GM19025 (cell line): Measurements from ENCODE around the gene MDM4.
"Not testable (repeated sequence)": the region's sequence is repeated elsewhere in the genome, so short reads cannot be mapped to it uniquely, and the experiment has no call there.

Experiments used
- ATAC-seq: cut with Tn5 transposase; IDR thresholded peaks from one replicate; pipeline ENCODE4 v1.9.1; 2021; ENCODE audit warnings: mild to moderate bottlenecking, low read depth, moderate library complexity; ENCODE audit not compliant: unreplicated experiment

MDM4 gene, protein sequence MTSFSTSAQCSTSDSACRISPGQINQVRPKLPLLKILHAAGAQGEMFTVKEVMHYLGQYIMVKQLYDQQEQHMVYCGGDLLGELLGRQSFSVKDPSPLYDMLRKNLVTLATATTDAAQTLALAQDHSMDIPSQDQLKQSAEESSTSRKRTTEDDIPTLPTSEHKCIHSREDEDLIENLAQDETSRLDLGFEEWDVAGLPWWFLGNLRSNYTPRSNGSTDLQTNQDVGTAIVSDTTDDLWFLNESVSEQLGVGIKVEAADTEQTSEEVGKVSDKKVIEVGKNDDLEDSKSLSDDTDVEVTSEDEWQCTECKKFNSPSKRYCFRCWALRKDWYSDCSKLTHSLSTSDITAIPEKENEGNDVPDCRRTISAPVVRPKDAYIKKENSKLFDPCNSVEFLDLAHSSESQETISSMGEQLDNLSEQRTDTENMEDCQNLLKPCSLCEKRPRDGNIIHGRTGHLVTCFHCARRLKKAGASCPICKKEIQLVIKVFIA

DNA sequence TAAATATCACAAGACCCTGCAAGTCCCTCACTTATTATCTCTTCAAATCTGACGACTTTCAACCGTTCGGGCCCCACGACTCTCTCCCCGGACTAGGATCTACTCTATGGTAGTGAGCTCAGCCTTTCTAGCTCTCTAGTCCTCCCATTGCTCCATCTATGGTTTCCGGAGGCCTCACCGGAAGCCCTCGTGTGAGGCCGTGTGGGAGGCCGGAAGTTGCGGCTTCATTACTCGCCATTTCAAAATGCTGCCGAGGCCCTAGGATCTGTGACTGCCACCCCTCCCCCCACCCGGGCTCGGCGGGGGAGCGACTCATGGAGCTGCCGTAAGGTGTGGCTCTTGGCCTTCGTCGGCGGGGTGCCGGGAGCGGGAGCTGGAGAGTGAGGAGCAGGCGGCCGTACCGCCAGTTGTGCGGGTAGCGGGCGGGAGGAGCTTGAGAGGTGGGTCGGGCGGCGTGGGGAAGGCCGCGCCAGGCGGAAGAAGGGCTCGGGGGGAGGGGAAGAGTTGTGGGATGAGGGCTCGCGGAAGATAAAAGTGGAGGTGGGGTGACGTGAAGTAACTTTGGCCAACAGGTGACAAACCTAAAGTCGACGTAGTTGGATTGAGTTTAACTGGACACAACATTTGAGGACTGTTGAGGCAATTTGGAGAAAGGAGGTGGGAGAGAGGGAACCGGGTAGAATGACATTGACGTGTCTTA, at the start of gene MDM4:
Gene MDM4 (plus strand): TSS at position 227 of the 700 bp plus-strand sequence. CDS start 9,113 bp downstream, outside the sequence.
- peak; percentile 73 for ATAC-seq

DNA sequence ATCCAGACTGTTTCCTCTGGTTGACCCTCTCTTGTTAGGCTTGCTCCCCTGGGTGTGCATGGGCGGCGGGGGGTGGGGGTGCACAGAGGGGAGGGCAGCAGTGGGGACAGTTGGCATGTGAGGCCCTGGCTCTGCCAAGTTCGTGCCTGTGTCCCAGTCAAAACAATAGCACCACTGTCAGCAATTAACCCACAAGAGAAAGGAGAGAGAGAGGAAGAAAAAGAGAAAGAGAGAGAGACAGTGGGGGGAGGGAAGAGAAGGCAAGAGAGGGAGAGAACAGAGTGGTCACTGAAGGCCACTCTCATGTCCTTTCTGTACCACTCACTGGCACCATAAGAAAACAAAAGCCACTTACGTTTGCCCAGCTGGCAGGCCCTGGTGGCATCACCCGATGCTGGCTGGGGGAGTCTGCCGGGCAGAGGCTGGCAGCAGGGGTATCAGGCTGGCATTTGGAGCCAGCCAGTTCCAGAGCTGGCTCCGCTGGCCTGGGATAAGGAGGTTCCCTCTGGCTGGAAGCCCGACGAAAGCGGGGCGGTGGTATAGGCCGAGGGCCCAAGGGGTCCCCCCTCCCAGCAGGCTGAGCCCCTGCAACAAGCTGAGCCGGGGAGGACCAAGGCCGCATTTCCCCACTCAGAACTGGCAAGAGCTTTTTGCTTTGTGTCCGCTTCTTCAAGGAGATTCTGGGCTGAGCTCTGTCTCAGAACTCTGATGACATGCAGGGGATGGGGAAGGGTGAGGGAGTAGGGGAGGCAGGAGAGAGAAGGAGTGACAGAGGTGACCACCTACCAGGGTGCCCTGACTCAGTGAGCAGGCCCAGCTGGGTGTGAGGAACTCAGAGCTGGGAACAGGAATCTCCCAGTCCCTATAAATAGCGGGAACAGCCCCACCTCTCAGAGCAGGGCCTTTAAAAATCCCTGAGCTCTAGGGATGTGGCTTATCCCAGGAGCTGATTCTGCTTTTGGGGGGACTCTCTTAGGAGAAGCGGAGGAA, 49.5 kb upstream of the MDM4 start:
- ATAC-seq: no peak

DNA sequence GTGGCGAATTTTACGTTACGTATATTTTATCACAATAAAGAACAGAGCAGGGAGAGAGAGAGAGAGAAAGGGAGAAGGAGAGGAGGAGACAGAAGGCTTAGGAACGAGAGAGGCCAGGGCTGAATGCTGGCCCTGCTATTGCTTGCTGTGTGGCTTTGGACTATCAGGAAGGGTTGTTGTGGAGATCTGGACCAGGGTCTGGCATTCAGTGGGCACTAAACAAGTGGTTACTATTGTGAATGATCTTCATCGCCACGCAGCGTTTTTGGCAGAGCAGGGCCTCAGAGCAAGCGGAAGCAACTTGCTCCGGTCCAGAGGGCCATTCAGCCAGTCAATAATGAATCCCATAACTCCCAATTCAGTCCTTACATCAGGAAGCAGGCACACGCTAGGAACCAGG, 48.0 kb upstream of the MDM4 start:
- ATAC-seq: no peak

DNA sequence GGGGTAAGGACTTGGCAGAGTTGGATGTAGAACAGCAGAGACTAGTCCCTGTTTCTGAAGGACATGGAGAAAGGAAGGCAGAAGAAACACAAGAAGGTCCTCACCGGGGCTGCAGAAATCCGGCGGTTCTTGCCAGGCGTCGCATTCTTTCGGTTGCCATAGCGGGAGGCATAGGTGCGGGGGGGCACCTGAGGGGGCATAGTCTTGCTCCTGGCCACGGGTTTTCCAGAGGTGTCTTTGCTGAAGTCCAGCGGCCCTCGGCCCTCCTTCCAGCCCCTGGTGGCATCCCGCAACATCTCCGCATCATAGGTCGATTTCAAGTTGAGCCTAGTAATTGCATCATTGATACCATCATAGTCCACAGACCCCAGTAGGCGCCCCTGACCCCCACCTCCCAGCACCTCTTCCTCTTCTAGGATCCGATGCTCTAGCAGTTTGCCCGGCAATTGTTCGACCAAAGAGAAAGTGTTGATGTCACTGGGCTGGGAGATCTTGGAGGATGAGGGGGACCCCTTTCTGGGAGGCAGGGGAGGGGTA, 47.4 kb upstream of the MDM4 start:
- no peak for ATAC-seq

DNA sequence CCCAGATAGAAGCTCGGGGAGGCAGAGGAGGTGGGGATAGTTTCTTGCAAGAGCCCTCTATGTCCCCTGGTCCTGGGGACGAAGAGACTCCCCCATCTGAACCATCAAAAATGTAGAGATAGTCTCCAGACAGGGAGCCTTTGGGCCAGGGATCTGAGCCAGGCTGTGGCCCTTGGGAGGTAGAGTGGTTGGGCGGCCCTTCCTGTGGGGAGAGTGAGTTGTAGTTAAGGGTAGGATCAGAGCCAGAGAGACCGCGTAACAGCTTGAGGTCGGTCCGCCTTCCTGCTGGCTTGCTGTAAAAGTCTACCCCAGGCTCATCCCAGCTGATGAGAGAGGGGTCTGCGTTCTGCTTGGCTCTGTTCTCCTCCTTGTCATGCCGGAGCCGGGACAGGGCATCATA, 46.9 kb upstream of the MDM4 start:
- ATAC-seq: no peak

DNA sequence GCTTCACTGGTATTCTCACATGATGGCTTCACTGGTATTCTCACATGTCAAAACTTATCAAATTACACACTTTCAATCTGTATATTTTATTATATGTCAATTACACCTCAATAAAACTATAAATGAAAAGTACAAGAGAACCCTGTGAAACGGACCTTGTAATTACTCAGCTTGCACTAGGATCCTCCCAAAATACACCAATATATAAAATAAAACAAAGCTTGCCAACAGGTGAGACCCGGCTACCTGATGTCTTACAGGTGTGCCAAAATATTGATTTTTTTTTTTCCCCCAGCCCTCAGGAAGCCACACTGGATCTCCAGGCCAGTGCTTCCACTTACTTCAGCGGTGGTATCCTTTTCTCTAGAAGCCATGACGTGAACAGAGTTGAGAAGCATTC, 44.5 kb upstream of the MDM4 start:
- no peak for ATAC-seq

DNA sequence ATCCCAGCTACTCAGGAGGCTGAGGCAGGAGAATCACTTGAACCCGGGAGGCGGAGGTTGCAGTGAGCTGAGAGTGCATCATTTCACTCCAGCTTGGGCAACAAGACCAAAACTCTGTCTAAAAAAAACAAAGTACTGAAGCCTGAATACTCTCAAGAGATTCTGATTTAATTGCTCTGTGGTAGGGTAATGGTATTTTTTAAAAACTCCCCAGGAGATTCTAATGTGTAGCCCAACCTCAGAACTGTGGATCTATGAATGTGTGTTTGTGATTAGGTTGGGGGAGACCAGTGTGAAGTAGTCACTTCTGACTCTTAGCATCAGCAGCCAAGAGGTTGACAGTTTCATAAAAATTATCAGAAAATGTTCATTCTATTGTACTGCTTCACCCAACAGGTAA, 43.5 kb upstream of the MDM4 start:
- ATAC-seq: no peak

DNA sequence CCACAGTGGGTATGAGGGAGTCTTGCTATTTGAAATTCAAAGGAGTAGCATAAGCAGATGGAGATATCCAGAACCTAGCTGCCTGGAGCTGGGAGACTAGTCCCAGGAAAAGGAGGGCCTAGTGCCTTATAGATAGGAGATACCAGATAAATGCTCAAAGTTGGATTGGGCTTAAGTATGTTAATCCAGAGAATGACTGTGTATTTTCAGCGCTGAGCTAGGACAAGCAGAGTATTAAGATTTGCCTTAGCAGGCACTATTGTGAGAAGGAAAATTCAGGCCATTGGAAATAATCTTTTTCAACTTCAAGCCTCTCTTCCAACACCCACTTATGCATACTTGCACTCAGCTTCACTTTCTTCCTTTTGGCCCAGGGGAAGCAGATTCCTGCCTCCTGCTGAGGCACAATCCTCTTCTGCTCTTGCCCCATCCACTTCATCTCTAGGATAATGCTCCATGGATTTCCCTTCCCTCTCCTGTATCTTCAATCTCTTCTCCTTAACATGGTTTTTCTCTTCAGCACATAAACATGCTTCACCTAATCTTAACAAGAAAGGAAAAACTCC, 42.7 kb upstream of the MDM4 start:
- ATAC-seq: no peak

DNA sequence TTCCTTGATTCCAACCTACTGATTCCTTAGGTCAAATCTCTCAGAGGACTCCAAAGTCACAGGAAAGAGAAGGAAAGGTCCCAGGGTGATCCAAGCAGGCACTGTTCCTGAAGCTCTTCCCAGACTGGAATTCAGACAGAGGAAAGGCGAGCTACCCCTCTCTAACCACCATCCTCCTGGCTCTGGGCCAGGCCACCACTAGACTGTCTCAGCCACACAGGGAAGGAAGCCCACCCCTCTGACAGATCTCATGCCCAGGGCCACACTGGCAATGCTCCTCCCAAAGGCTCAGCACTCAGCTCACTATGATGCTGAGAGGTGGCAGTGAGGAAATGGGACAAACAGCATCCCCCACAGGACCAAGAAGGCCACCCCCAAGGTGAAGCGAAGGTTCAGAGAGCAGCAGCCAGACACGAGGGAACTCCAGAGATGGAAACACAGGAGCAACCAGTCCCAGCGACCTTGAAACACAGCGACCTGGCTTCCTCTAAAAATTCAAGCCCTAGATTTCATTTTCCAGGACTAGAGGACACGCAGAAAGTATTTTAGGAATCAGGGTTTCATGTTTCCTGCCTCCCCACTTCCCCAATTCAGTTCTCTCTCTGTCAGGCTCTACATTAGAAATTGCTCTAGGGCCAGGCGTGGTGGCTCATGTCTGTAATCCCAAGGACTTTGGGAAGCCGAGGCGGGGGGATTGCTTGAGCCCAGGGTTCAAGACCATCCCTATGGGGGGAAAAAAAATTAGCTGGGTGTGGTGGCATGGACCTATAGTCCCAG, 40.4 kb upstream of the MDM4 start:
- no peak for ATAC-seq

DNA sequence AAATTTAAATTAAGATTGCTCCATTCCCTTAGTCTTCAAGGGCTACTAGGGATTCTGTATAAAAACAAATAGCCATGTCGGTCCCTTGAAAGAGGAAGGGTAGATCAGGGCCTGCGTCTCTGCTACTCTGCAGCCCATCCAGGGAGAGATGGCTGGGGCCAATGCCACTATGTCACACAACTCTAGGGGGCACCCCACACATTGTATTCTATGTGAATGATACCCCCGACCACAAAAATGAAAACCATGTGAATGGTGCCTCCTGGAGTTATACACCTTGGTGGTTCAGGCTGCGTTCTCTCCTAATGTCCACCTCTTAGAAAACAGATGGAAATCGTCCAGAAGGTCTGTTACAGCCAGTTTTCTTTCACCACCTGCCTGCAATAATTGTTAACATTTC, 39.6 kb upstream of the MDM4 start:
- ATAC-seq: no peak

DNA sequence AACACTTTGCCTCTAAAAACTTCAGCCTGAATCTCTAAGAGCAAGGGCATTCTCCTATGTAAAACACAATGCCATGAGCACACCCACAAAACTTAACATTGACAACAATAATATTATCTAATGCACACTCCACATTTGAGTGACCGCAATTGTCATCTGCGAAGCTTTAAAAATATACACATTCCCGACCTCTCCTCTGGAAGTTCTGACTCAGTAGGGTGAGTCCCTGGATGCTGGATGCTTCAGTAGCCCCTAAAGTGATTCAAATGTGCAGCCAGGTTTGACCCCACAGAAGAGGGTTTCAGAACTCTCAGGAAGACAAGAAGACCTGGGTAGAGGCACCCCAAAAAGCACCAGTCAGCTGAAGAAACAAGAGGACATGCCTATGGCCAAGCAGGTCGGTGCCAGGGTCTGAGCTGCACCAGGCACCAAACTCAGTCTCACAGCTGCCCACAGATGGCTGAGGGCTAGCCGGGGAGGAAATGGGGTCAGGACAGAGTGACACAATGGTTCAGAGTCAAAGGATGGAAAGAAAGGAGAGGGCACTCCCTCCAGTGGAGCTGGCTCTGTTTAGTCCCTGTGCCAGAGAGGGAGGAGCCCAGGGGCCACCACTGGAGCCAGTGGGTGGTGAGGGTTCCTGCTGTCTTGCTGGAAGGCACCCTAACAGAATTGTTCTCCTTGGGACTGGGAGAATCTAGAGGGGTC, 39.0 kb upstream of the MDM4 start:
- ATAC-seq: no peak

DNA sequence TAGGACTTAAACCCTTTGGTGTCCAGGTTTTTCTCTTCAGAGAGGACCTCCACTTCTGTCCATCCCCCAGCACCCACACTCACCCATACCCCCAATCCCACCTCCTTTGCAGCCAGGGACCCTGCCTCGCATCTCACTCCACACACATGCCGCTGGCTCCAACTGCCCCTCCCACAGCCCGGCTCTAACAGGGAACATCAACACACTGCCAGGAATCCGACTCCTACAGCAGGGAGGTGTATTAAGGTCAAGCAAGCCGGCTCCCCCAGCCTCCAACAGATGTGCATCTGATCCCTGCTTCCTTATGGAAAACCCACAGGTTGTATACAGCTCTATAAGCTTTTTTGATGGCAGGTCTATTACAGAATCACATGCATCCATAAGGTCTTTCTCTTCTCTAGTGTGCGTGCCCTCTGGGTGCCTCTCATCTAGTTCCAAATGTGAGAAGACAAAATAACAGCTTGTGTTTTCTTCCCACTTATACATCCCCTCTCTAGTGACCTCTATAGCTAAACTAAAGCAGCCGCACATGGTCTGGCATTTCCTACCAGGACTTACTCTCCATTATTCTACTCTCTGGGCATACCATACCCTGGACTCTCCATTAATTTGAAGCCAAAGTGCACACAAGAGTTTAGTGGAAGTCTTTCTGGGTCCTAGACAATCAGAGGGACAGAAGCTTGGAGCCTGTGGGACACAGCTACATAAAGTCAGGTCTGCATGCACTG, 37.9 kb upstream of the MDM4 start:
- no peak for ATAC-seq

DNA sequence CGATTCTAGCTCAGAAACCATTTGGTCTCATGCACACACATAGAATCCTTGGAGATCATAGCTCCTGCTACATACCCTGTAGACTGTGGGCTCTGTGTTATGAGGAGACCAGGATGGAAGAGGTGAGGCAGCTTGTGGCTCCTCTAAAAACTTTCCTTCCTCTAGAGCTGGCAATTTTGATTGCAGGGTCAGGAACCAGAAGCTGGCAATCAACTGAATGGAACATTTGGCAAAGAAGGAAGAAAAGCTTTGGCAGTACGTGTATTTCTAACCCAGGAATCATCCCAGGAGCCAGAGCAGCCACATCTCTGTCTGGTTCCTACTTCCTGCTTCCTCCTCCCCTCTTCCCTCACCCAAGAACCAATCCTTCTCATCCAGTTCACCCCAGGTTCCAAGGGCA, 37.3 kb upstream of the MDM4 start:
- ATAC-seq: no peak

DNA sequence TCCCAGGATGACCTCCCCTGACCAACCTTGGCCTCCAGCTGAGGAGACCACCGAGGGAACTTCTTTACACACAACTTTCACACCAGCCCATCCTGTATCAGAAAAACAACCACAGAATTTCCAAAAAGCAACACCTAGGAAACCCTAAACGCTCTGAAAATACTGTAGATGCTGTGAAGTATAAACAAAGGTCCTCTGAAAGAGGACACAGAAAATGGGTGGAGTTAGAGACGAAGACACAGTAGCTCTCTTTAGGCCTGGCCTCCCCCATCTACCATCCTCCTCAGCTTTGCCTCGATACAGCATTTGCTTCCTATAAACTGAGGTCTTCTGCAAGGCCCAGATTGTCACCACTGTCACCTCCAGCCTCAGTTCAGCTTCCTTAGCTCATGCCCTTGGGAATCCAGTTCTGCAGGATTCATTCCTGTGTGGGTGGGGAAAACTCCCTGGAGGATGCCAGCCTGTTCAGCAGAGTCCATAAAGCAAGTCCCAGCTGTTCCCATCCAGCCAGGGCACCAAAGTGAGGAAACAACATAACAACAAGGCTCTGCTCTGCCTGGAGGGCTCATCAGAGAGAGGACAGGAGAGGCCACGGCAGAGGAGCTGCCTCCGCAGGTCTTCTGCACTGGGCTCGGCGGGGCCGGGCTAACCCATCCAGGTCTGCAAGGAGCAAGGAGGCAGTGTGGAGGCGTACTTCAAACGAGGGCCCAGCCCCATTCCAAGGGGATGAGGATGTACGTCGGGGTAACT, 36.6 kb upstream of the MDM4 start:
- ATAC-seq: no peak

DNA sequence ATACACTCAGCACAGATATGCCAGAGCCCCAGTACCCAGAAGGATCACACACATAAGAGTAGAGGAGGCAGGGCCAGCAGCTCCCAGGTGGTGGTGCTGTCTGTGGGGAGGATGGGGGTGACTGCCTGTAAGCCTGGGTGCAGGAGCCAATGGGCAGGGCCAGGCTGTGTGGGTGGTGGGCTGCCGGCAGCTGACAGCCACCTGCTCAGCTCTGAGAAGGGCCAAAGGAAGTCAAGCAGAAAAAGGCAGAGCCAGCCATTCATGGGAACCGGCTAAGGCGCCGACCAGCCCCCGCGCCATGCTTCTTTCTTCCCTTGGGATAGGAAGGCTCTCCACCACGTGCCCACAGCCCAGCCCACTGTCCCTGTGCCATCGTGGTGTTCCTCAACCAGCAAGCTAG, 35.7 kb upstream of the MDM4 start:
- ATAC-seq: no peak

DNA sequence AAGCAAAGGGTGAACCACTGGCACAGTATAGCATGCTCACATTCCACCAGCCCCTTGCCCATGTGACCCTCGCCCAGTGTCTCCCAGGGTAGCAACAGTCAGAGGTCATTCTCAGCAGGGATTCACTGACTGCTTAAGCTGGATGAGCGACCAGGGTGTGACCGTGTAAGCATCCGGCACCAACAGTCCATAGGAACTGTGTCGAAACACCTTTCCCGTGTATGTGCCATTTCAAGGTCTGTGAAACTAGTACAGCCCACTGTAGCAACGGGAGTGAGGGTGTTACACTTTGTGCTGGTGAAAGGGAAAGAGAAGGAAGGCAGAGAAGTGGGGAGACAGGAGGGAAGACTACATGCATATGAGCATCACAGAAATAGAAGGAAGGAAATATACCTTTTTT, 32.4 kb upstream of the MDM4 start:
- no peak for ATAC-seq

DNA sequence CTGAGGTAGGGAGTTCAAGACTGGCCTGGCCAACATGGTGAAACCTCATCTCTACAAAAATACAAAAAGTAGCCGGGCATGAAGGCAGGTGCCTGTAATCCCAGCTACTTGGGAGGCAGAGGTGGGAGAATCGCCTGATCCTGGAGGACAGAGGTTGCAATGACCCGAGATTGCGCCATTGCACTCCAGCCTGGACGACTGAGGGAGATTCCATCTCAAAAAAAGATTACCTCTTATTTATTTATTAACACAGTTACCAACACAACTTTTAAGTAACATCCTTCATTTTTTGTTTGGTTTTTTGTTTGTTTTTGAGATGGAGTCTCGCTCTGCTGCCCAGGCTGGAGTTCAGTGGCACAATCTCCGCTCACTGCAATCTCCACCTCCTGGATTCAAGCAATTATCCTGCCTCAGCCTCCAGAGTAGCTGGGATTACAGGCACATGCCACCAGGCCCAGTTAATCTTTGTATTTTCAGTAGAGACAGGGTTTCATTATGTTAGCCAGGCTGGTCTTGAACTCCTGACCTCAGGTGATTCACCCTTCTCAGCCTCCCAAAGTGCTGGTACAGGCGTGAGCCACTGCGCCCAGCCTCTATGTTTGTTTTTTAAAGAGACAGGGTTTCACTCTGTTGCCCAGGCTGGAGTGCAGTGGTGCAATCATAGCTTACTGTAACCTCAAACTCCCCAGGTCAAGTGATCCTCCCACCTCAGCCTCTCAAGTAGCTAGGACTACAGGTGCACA, 29.5 kb upstream of the MDM4 start:
- not testable (repeated sequence) for ATAC-seq
